HG03521 (cell line): ENCODE measurements around the gene PCSK4.
"Not testable (repeated sequence)": the region's sequence is repeated elsewhere in the genome, so short reads cannot be mapped to it uniquely, and the experiment has no call there.

Source experiments
- ATAC-seq: cut with Tn5 transposase; IDR thresholded peaks from one replicate; pipeline ENCODE4 v1.9.1; 2021; ENCODE audit warnings: mild to moderate bottlenecking, moderate library complexity; ENCODE audit not compliant: unreplicated experiment

Gene PCSK4

DNA sequence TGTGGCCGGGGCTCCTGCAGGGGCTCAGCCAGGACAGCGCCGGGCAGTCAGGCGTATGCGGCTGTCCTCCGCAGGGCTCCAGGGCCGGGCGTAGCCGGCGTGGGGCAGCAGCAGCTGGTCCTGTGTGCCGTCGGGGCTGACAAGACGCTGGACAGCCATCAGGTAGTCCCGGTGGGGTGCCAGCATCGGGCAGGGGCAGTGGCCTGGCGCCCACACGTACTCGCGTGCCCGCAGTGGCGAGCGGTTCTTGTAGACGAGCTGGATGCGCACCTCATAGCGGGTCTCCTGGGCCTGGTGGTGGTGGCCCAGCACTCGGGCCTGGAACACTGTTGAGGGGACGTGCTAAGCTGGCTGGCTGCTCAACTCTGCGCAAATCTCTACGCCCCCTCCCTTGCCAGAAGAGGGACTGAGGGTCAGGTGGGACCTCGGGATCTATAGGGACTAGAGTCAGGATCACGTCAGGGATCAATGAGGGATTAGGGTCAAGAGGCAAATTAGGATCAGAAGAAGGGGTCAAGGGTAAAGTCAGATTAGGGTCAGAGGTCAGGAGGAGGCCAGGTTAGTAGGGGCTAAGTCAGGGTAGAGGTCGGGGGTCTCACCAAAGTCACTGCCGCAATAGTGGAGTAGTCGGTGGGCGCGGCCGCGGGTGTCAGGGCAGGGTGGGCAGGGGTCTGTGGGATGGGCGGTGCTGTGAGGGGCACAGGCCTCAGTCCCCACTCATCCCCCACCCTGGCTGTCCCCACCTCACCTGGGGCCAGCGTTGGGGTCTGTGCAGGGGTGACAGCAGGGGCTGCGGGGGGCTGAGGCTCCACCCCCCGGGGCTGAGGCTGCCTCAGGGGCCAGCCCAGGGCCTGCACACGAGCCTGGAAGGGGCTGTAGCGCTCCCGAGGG, 16.1 kb upstream of the PCSK4 start:
- no peak for ATAC-seq

DNA sequence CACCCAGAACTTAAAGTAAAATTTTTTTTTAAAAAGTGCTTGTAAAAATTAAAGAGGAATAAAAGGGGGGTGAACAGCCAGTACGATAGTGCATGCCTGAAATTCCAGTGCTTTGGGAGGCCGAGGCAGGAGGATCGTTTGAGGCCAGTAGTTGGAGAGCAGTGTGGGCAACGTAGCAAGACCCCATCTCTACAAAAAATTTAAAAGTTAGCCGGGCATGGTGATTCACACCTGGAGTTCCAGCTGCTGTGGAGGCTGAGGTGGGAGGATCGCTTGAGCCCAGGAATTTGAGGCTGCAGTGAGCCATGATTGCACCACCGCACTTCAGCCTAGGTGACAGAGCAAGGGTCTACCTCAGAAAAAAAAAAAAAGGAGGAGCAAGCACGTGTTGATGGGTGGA, 14.9 kb upstream of the PCSK4 start:
- no peak for ATAC-seq

DNA sequence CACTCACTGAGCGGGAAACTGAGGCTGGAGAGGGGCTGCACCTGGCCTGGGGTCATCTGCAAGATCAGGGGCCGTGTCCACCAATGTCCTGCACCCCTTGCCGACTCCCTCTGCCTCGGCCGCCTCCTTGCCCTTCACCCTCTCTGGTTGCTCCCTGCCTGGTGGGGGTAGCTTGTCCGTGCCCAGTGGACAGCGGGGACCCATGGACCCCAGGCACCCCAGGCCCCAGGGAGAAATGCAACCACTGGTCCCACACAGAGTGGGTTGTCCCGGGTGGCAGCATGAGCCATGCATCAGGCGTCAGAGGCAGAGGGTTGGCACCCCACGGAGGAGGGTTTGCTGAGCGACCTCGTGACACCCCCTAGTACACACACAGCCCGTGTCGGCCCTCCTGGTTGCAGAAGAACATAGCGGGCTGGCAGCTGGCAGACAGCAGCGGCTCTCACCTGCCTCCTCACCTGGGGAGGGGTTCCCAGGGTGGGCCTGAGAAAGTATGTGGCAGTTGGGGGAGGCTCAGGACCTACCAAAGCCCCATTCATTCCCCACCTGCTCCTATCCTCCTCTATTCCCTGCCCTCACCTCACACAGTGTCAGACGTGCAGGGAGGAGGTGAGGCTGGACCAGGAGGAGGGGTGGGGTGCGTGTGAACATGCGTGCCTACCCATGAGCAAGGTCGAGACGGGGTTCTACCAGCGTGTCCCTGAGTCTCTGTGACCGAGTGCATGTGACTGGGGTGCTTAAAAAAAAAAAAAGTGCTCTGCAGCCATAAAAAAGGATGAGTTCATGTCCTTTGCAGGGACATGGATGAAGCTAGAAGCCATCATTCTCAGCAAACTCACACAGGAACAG, 14.0 kb upstream of the PCSK4 start:
- ATAC-seq: no peak

DNA sequence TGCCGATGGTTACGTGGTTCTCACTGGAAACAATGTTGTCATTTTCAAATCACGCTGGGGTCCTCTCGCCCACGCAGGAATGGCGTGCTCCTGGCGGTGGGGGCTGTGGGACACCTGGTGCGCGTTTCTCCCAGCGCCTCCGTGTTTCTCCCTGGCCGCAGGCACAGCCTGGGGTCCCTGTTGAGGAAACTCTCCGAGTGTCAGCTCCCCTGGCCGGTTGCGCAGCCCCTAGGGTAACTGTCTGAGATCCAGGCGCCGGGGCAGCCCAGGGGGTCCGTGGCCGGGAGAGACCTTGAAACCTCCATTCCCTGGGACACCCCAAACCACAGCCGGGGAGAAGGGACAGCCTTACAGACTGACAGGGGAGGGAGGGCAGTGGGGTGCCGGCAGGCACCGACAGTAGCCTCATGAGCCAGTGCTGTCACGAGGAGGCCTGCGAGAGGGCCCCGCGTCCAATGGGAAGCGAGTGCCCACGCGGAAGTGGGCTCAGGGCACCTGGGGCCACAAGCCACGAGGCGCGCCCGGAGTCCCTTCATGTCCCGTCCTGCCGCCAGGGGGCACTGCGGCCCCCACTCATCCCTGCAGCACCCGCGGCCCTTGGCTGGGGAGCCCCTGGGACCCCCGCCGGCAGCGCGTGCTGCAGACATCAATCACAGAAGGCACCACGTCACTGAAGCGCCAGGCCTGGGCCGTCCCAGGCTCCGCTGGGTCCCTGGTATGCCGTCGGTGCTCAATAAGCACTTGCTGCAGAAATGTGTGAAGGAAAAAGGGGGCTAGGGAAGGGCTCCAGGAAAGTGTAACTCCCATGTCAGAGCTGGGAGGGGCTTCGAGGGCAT, 13.2 kb upstream of the PCSK4 start:
- no peak for ATAC-seq

DNA sequence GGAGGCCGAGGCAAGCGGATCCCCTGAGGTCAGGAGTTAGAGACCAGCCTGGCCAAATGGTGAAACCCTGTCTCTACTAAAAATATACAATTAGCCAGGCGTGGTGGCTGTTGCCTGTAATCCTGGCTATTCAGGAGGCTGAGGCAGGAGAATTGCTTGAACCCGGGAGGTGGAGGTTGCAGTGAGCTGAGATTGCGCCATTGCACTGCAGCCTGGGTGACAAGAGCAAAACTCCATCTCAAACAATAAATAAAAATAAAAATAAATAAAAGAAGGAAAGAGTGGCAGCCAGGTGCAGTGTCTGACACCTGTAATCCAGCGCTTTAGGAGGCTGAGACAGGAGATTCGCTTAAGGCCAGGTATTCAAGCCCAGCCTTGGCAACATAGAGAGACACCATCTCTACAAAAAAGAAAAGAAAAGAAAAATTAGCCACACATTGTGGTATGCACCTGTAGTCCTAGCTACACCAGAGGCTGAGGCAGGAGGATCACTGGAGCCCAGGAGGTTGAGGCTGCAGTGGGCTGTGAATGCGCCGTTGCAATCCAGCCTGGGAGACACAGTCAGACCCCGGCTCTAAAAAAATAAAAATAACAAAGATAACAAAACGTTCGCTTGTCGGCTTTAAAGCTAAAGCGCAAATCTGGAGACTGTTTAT, 12.4 kb upstream of the PCSK4 start:
- ATAC-seq: no peak

DNA sequence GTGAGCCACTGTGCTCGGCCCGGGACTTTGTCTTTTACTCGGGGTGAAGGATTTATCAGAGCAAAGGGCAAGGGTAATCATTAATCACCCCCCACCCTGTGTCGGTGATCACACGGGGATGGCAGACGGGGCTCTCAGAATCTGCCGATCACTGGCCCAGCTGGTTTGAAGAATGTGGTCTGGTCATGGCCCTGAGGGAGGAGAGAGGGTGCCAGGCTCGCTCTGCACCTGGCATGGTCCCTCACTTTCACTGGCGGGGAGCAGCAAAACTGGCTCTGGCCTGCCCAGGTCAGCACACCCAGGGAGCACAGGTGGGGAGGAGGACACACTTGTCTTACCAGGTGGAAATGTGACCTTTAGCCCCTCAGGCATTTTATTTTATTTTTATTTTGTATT, 11.0 kb upstream of the PCSK4 start:
- ATAC-seq: no peak

DNA sequence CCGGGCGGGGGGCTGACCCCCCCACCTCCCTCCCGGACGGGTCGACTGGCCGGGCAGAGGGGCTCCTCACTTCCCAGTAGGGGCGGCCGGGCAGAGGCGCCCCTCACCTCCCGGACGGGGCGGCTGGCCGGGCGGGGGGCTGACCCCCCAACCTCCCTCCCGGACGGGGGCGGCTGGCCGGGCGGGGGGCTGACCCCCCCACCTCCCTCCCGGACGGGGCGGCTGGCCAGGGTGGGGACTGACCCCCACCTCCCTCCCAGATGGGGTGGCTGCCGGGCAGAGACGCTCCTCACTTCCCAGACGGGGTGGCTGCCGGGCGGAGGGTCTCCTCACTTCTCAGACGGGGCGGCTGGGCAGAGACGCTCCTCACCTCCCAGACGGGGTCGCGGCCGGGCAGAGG, 9.1 kb upstream of the PCSK4 start:
- not testable (repeated sequence) for ATAC-seq

DNA sequence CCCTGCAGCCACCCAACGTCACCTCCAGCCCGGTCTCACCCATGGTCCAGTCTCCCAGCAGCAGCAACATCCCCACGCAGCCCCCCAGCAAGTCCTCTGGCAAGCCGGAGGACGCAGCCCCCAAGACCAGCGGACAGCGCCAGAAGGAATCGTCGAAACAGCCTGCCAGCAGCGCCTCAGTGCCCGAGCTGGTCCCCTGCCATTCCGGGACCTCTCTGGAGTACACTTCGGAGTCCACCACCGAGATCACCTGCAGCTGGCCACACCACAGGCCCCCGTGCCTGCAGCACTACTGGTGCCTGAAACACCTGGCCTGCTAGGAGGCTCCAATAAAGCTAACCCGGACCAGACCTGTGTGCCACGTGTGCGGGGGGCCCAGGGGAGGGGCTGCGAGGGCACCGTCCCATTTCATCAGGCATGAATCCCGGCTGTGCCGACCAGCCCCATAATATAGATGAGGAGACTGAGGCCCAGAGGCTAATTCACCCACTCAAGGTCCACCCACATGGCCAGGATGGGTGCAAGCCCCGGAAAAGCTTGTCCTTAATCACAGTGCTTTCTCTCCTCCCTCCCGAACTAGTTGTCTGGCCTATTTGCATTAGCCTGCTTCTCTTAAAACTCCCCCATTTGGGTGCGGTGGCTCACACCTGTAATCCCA, 7.6 kb upstream of the PCSK4 start:
- ATAC-seq: no peak

DNA sequence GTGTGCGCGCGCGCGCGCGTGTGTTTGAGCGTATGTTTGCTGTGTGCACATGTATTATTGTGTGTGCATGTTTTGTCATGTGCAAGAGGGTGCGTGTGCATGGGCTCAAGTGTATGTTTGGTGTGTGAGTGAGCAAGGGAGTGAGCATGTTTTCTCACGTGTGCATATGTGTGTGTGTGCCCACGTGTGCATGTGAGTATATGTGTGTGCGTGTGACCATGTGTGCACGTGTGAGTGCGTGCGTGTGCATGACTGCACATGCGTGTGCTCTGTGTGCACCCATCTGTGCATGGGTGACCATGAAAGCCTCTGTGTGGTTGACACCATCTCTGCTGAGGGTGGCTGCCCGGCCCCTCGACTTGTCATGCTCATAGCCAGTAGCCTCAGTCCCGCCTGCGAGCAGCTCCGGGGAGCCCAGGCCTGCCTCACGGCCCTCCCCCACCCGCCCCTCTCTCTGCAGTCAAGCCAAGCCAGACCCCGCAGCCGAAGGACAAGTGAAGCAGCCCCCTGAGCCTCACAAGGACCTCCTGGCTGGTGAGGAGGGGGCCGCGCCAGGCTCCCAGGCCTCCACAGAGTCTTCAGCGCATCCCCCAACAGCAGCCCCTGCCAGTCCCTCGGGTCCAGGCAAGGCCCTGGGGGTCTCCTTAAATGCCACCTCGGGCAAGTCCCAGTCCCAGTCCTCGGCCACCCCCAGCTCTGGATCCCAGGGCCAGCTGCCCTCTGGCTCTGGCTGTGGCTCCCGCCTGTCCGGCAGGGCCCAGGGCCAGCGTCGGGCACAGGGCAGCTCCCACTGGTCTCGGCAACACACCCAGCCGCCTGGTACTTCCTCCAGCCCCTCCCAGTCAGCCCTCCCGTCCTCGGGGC, 6.8 kb upstream of the PCSK4 start:
- no peak for ATAC-seq

DNA sequence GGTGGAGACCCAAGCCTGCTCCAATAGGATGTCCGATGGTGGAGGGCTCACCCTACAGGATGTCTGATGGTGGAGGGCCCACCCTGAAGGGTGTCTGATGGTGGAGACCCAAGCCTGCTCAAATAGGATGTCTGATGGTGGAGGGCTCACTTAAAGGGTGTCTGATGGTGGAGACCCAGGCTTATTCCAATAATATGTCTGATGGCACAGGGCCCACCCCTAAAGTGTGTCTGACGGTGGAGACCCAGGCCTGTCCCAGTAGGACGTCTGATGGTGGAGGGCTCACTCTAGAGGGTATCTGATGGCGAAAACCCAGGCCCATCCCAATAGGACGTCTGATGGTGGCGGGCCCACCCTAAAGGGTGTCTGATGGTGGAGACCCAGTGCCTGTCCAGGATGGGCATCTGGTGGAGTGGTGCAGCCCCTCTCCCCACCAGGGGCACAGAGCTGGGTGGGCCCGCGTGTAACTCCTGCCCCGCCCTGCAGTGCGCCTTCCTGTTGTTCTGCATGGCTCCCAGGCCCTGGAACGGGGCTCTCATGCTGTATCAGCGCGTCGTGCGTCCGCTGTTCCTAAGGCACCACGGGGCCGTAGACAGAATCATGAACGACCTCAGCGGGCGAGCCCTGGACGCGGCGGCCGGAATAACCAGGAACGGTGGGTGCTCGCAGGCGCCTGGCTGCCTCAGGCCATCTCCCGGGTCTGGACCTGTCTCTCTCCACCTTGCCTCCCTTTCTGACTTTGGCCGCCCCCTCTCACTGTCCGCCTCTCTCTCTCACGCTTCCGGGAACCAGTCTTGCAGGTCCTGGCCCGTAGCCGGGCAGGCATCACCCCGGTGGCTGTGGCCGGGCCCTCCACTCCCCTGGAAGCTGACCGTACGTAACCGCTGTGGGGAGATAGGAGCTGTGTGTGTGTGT, 5.9 kb upstream of the PCSK4 start:
- ATAC-seq: no peak

DNA sequence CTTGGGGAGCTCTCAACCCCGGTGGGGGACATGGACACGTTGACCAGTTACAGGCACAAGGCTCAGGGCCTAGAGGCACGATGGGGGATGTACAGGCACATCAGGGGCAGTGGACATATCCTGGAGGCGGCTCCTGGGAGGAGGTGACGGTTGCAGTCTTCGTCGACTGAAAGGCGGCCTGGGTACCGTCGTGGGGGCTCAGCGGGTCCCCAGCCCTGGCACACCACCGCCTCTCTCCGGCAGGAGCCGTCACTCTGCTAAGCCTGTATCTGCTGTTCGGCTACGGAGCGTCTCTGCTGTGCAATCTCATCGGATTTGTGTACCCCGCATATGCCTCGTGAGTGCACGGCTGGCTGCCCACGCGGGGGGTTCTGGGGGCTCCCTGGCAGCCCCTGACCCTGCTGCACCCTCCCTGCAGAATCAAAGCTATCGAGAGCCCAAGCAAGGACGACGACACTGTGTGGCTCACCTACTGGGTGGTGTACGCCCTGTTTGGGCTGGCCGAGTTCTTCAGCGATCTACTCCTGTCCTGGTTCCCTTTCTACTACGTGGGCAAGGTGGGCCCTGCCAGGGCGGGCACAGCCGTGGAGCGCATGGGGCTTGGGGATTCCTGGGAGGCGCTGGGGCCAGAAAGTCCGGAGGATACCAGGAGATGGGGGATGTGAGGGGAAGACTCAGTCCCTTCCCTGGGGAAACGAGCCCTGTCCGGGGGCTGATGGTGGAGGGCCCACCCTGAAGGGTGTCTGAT, 5.1 kb upstream of the PCSK4 start:
- no peak for ATAC-seq

DNA sequence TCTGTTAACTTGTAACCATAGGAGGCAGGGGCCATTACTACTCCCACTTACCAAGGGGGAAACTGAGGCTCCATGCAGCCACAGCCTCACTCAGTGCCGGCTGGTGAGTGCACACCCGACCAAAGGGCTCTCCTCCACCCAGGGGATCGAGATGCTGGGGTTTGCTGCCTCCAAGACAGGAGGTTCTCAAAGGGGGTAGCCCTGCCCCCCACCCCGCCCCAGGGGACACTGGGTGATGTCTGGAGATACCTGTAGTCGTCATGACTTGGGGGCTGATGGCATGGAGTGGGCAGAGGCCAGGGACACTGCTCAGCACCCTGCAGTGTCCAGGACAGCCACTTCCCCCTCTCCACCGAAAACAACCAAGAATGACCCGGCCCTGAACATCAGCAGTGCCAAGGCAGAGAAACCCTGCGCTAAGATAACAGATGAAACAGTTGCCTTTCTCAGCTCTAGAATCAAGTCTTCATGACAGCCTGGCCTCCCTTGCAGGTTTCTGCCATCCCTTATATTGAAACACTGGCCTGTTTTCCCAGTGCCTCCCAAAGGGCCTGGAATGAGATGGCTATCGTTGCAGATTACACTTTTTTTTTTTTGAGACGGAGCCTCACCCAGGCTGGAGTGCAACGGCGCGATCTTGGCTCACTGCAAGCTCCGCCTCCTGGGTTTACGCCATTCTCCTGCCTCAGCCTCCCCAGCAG, 4.1 kb upstream of the PCSK4 start:
- no peak for ATAC-seq

DNA sequence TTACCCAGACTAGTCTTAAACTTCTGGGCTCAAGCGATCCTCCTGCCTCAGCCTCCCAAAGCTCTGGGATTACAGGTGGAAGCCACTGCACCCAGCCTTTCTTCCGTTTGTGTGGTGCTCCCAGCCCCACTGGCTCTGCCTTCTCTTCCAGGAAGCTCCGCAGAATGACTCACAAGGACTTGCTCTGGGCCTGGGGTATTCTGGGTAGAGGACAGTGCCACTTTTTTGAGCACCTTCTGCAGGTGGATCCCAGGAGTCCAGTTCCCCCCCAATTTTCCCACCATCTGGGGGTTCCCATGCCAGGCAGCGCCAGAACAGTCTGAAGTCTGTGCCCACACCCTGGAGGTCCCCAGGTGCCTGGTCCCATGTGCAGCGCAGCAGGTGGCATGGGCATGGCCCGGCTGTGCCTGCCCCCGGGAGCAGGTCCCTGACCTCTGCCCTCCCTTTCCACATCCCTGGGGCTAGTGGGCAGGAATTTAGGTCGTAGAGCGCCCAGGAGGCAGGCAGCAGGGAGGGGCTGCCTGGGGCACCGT, 2.4 kb upstream of the PCSK4 start:
- no peak for ATAC-seq

DNA sequence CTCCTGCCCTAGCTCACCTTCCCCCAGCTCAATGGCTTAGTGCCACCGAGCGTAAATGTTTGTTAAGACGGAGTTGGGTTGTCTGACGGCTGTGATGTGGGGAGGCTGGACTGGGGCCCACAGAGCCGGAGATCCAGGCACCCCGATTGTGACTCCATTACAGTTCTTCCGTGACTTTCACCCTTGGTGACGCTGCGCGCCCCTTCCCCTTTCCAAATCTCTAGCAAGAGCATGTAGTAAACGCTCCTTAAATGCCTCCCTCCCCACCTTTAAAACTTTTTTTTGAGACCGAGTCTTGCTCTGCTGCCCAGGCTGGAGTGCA, 1.7 kb upstream of the PCSK4 start:
- ATAC-seq: no peak

DNA sequence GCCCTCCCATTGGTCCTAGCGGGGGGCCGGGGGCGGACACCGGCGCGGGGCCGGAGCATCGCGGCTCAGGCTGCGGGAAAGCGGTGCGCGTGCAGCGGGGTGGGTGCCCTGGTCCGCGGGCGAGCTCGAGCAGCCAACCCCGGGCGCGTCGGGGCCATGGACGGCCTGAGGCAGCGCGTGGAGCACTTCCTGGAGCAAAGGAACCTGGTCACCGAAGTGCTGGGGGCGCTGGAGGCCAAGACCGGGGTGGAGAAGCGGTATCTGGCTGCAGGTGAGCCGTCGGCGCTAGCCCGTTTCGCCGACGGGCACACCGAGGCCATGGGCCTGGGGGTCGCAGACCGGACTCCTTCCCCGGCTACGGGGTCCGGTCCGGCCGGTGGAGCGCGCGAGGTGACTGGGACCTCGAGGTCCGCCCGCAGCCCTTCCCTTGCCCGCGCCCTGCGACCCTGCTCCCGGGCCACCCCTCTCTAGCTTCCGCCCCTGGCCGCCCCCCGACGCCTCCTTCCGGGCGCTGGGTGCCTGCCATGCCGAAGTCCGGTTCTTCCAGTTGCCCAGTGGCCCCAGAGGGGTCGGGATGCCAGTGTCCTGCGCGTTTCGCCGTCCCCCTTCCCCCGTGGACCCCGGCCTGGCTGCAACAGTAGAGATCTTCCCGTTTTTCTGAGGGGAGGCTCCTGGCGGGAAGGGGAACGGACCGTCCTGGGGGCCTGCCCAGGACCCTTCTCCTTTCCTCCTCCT, 1.1 kb upstream of the PCSK4 start, which contains the start of gene REEP6:
Gene REEP6 (plus strand): TSS at position 68 of the 735 bp plus-strand sequence. CDS start 89 bp downstream, at position 157.
- no peak for ATAC-seq
